Prostate gland (tissue), 2 donors: Measurements from ENCODE around the gene PIEZO2. TPM values are rescaled to one million over a fixed set of nuclear protein-coding genes. Genes with fewer than 3 reads are reported as not detected.

ENCODE experiments used
- DNase-seq: peaks from one replicate; pipeline ENCODE4 v3.0.0-alpha.2; 2019; ENCODE audit warnings: low spot score
- H3K27ac ChIP-seq, 2 donors: fragments of 200-600 bp; sonication (generic); 2 replicates each; pipeline ENCODE4 v1.5.1; 2017 to 2019
- H3K27me3 ChIP-seq: fragments of 200-600 bp; sonication (generic); replicated peaks from 2 replicates; pipeline ENCODE4 v1.5.1; 2019; ENCODE audit not compliant: insufficient read depth
- H3K36me3 ChIP-seq, 2 donors: fragments of 200-600 bp; sonication (generic); 1 replicate in 1 of 2; 2 replicates in 1 of 2; pipeline versions ENCODE4 v1.5.1 to v1.8.1; 2017 to 2019
- H3K4me1 ChIP-seq: fragments of 200-600 bp; sonication (generic); replicated peaks from 2 replicates; pipeline ENCODE4 v1.5.1; 2019
- H3K4me3 ChIP-seq, 2 donors: fragments of 200-600 bp; sonication (generic); 2 replicates each; pipeline ENCODE4 v1.5.1; 2017 to 2019
- H3K9me3 ChIP-seq: fragments of 200-600 bp; sonication (generic); 2 replicates; pipeline ENCODE4 v1.5.1; 2017
- POLR2A ChIP-seq: fragments of 450-650 bp; IDR thresholded peaks from one replicate; pipeline ENCODE4 v1.6.1; 2016; ENCODE audit warnings: antibody characterized with exemption, mild to moderate bottlenecking
- POLR2AphosphoS5 ChIP-seq: sonication (generic); formaldehyde crosslinking; IDR thresholded peaks from one replicate; pipeline ENCODE4 v1.6.1; 2017; ENCODE audit warnings: antibody characterized with exemption
- WGBS: methylation state at CpG from one replicate; pipeline ENCODE4 v1.1.5; 2018; 5-methylcytosine and 5-hydroxymethylcytosine counted together
- intact Hi-C: fragments of 100-400 bp; cut with DNase I; formaldehyde crosslinking; loops from one replicate; pipeline ENCODE4 v1.14.2; 2022
- total RNA-seq, 2 donors: library from RNA; depleted of rRNA; stranded (reverse); fragments of >200 nt; gene quantifications; one replicate each; pipeline ENCODE4 v1.1.0, GENCODE V29; 2016
- TF ChIP-seq, protein P1 (sequence below), 4 experiments: fragments of 200-600 bp in 2 of 4; fragments of 450-650 bp in 2 of 4; sonication (generic) in 2 of 4; IDR thresholded peaks; 1 replicate in 3 of 4; 2 replicates in 1 of 4; pipeline ENCODE4 v1.5.1; 2016 to 2019; ENCODE audit warnings: antibody characterized with exemption in 4 of 4, mild to moderate bottlenecking in 2 of 4, moderate library complexity in 2 of 4

The PIEZO2 gene
- total RNA-seq, 2 donors from 2014 or later = 4.1 to 19.0 TPM

DNA sequence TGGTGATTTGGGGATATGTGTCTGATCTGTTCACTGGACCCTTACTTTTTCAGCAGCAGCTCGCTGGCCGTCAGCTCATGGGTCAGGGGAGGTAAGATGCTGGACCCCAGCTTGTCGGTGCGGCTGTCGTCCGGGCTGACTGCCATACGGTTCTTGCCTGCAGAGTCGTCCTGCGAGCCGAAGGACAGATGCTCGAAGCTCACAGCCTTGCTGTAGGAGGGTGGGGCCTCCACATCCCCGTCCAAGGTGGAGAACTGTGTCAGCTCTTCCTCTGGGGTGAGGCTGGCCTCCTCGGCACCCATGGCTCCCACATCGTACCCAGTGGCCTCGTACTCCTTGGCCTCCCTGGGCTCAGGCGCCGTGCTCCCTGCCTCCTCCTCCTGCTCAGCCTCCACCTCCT, 444.1 kb downstream of the PIEZO2 start:
- H3K4me3 ChIP-seq = no peak overlapping the region
- no peaks in the 10 kb centered on the region for H3K27me3 ChIP-seq
- no peaks in the 10 kb centered on the region for H3K9me3 ChIP-seq
- H3K4me1 ChIP-seq = peaks cover 8% of the 10 kb centered on the region
- no peak for DNase-seq
- no peak for TF ChIP-seq POLR2A
- TF ChIP-seq, protein P1, sequence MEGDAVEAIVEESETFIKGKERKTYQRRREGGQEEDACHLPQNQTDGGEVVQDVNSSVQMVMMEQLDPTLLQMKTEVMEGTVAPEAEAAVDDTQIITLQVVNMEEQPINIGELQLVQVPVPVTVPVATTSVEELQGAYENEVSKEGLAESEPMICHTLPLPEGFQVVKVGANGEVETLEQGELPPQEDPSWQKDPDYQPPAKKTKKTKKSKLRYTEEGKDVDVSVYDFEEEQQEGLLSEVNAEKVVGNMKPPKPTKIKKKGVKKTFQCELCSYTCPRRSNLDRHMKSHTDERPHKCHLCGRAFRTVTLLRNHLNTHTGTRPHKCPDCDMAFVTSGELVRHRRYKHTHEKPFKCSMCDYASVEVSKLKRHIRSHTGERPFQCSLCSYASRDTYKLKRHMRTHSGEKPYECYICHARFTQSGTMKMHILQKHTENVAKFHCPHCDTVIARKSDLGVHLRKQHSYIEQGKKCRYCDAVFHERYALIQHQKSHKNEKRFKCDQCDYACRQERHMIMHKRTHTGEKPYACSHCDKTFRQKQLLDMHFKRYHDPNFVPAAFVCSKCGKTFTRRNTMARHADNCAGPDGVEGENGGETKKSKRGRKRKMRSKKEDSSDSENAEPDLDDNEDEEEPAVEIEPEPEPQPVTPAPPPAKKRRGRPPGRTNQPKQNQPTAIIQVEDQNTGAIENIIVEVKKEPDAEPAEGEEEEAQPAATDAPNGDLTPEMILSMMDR (IDR thresholded peaks at IDR 0.05) = no peak
- no peak for TF ChIP-seq POLR2AphosphoS5
- no peaks in the 10 kb centered on the region for H3K36me3 ChIP-seq
- intact Hi-C loops = no loop called here
- 88% methylated on average over 17 of the region's 17 CpGs for WGBS
- no peak overlapping the region for H3K27ac ChIP-seq

DNA sequence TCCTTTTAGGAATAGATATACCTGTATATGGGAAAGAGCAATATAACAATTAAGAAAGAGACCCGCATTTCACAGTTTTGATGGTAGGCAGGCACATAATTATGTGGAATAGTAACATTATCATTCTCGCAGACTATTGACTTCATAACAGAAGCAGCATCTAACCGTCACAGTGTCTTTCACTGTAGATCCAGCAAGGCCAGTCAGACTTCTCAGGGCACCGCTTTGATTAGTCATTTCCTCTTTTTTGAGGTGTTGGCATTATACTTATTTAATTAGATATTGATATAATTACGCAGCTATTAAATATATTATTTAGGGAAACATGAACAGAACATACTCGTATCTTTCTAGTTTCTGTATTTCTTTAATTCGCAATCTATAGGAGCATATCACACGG, 447.2 kb downstream of the PIEZO2 start:
- no peaks in the 10 kb centered on the region for H3K36me3 ChIP-seq
- intact Hi-C loops = no loop called here

DNA sequence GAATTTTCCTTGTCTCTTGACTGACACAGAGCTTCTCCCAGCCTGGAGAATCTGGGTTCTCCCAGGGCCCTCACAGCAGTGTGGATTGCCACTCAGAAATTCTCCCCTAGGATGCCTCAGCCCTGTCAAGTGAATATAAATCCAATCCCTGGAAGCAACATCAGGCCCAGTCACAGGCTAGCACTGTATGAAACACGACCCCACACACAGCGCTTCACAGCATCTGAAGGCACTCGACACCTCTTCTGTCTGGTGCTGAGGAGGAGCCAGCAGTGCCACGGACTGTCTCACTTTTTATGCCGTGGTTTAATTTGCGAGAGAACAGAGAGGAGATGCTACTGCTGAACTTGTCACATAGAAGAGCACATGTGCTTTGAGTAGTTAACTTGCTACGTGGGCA, 459.0 kb downstream of the PIEZO2 start:
- Histone ChIP-seq H3K27ac (no peak overlapping the region), H3K4me3 (no peak overlapping the region), H3K9me3 (no peaks in the 10 kb centered on the region), H3K4me1 (no peaks in the 10 kb centered on the region), H3K36me3 (no peaks in the 10 kb centered on the region), H3K27me3 (no peaks in the 10 kb centered on the region)
- 60% methylated on average over 7 of the region's 7 CpGs for WGBS
- TF ChIP-seq, protein P1 (IDR thresholded peaks at IDR 0.05) = no peak
- TF ChIP-seq POLR2A (no peak), POLR2AphosphoS5 (no peak)
- no peak for DNase-seq
- intact Hi-C loops = no loop called here

More for the DNA sequence above, 447.2 kb downstream of the PIEZO2 start:
- H3K27me3 ChIP-seq = no peaks in the 10 kb centered on the region
- H3K4me3 ChIP-seq = no peak overlapping the region
- no peaks in the 10 kb centered on the region for H3K9me3 ChIP-seq
- peaks cover 8% of the 10 kb centered on the region for H3K4me1 ChIP-seq
- DNase-seq = no peak
- no peak overlapping the region for H3K27ac ChIP-seq
- TF ChIP-seq, protein P1 (IDR thresholded peaks at IDR 0.05) = no peak
- TF ChIP-seq POLR2A (no peak), POLR2AphosphoS5 (no peak)
- WGBS = 87% methylated on average over 8 of the region's 8 CpGs

DNA sequence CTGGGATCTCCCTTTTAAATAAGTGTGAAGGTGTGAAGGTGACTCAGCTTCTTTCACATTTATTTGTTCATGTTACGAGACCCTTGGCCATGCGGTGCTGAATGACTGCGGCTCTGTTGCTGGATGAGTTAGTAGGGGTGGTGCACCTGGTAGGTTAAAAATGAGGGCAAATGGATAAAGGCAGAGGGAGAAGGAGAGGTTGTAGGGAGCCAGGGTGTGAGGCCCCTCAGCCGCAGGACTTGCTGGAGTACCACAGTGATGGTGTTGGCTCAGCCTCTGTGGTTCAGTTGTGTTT, 459.4 kb downstream of the PIEZO2 start:
- WGBS = 91% methylated on average over 4 of the region's 4 CpGs
- no peaks in the 10 kb centered on the region for H3K4me1 ChIP-seq
- no peak overlapping the region for H3K4me3 ChIP-seq
- H3K27me3 ChIP-seq = no peaks in the 10 kb centered on the region
- H3K36me3 ChIP-seq = no peaks in the 10 kb centered on the region
- DNase-seq = no peak
- intact Hi-C loops = no loop called here
- no peaks in the 10 kb centered on the region for H3K9me3 ChIP-seq
- H3K27ac ChIP-seq = no peak overlapping the region
- no peak for TF ChIP-seq POLR2A
- no peak for TF ChIP-seq POLR2AphosphoS5
- TF ChIP-seq, protein P1 (IDR thresholded peaks at IDR 0.05) = no peak

DNA sequence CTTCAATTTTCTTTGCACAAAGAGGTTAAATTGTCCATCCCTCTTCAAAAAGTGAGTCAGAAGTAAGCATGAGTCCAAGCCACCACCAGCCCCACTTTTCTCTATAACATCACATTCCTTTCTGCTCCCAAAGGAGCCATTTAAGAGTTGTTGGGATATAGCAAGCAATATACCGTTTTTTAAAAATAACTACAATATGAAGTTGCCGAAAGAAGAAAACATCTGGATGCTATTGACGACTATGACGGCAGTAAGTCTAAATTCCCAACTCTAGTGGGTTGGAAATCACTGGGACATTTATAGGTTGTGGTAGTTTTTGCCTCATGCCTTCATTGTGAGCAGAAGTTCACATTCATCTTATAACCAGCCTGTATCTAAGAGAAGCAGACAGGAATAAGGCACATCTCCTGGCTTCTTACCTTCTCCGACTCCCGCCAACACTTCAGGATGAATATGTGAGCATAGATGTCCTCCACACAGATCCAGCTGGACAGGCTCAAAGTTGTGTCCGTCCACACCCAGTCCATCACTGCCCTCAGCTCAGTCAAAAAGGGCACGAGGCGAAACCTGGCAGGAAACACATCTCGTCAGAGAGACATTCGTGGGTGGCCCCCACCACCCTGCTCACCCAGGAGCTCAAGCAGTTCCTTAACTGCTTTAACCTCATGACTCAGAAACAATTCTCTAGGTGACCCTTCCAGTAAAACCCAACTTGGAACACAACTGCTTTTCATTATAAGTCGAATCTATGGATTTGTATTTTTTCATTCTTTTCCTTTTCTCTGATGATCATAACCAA, 459.9 kb downstream of the PIEZO2 start:
- WGBS = 88% methylated on average over 12 of the region's 12 CpGs

More for the DNA sequence above, 459.9 kb downstream of the PIEZO2 start:
- DNase-seq = no peak
- TF ChIP-seq, protein P1 (IDR thresholded peaks at IDR 0.05) = no peak
- no peak for TF ChIP-seq POLR2A
- no peak for TF ChIP-seq POLR2AphosphoS5
- no peak overlapping the region for H3K4me3 ChIP-seq
- intact Hi-C loops = no loop called here
- H3K4me1 ChIP-seq = no peaks in the 10 kb centered on the region
- no peaks in the 10 kb centered on the region for H3K9me3 ChIP-seq
- H3K36me3 ChIP-seq = no peaks in the 10 kb centered on the region
- no peak overlapping the region for H3K27ac ChIP-seq
- no peaks in the 10 kb centered on the region for H3K27me3 ChIP-seq
